HG02798 (cell line): ENCODE results near the gene ZSCAN20.
A peak's percentile ranks its signal among the peaks of the same experiment; 100 is the strongest.

Source experiments
- ATAC-seq: cut with Tn5 transposase; IDR thresholded peaks from one replicate; pipeline ENCODE4 v1.9.1; 2021; ENCODE audit warnings: mild to moderate bottlenecking; ENCODE audit not compliant: unreplicated experiment, poor library complexity

The ZSCAN20 gene

GRCh38 chr1:33472269-33472980 is at the start of gene ZSCAN20:
TSS of gene ZSCAN20 (plus strand) at chr1:33472645. CDS start at chr1:33479289, 6,644 bp downstream.
- ATAC-seq: peak; percentile 95

- no peak for ATAC-seq
Observed at GRCh38 chr1:33424205-33424604, 48.2 kb upstream of the ZSCAN20 start.

GRCh38 chr1:33424610-33425009 is 47.8 kb upstream of the ZSCAN20 start:
- ATAC-seq: no peak

- no peak for ATAC-seq
Observed at GRCh38 chr1:33425900-33426299, 46.5 kb upstream of the ZSCAN20 start.

- no peak for ATAC-seq
Observed at GRCh38 chr1:33426916-33427315, 45.5 kb upstream of the ZSCAN20 start.

- no peak for ATAC-seq
Observed at GRCh38 chr1:33428661-33429060, 43.8 kb upstream of the ZSCAN20 start.

- no peak for ATAC-seq
Observed at GRCh38 chr1:33429332-33429731, 43.1 kb upstream of the ZSCAN20 start.

GRCh38 chr1:33429856-33430691 is 42.4 kb upstream of the ZSCAN20 start:
- no peak for ATAC-seq

- ATAC-seq: peak; percentile 92
Observed at GRCh38 chr1:33430692-33431593, 41.5 kb upstream of the ZSCAN20 start, which contains the start of gene PHC2. TSS of gene PHC2 (minus strand) at chr1:33431095. CDS start at chr1:33375539, 55,556 bp downstream.

- no peak for ATAC-seq
Observed at GRCh38 chr1:33433509-33434362, 38.7 kb upstream of the ZSCAN20 start.

- ATAC-seq: no peak
Observed at GRCh38 chr1:33434363-33434750, 38.1 kb upstream of the ZSCAN20 start.

- ATAC-seq: no peak
Observed at GRCh38 chr1:33435096-33435820, 37.2 kb upstream of the ZSCAN20 start.

GRCh38 chr1:33436557-33437285 is 35.7 kb upstream of the ZSCAN20 start:
- no peak for ATAC-seq

- no peak for ATAC-seq
Observed at GRCh38 chr1:33438364-33439160, 33.9 kb upstream of the ZSCAN20 start.

GRCh38 chr1:33439662-33440061 is 32.8 kb upstream of the ZSCAN20 start:
- ATAC-seq: no peak

GRCh38 chr1:33441088-33441745 is 31.2 kb upstream of the ZSCAN20 start:
- no peak for ATAC-seq

GRCh38 chr1:33442141-33442540 is 30.3 kb upstream of the ZSCAN20 start:
- no peak for ATAC-seq
